NCI-H128 (cell line): ENCODE results near the gene COQ8B.

Experiments used
- DNase-seq: peaks from one replicate; lab custom pipeline; 2025; ENCODE audit not compliant: unreplicated experiment; lab: John Stamatoyannopoulos, UW

Gene COQ8B

GRCh38 chr19:40642051-40642706 is 74.5 kb downstream of the COQ8B start:
- no peak for DNase-seq
